ENCODE data around the gene CENPT.
A peak's percentile ranks its signal among the peaks of the same experiment; 100 is the strongest.

The CENPT gene

GRCh38 chr16:67806428-67807147 is 40.9 kb downstream of the CENPT start, which contains the start of the genes RANBP10 and TSNAXIP1:
Gene RANBP10 (minus strand): TSS chr16:67806560. CDS start chr16:67806536, 24 bp downstream.
Gene TSNAXIP1 (plus strand): TSS chr16:67806889. CDS start chr16:67807150, 261 bp downstream.
- peak; percentile 95 for DNase-seq (ENCODE audit: low spot score)

GRCh38 chr16:67805718-67806427 is 41.6 kb downstream of the CENPT start:
- DNase-seq (ENCODE audit: low spot score): no peak

GRCh38 chr16:67804853-67805542 is 42.5 kb downstream of the CENPT start:
- DNase-seq (ENCODE audit: low spot score): no peak

GRCh38 chr16:67803894-67804293 is 43.6 kb downstream of the CENPT start:
- DNase-seq (ENCODE audit: low spot score): peak; percentile 65

- peak; percentile 72 for DNase-seq (ENCODE audit: low spot score)
Observed at GRCh38 chr16:67801883-67802282, 45.6 kb downstream of the CENPT start.

GRCh38 chr16:67801241-67801640 is 46.3 kb downstream of the CENPT start:
- DNase-seq (ENCODE audit: low spot score): no peak

GRCh38 chr16:67800338-67800926 is 47.1 kb downstream of the CENPT start:
- no peak for DNase-seq (ENCODE audit: low spot score)

- no peak for DNase-seq (ENCODE audit: low spot score)
Observed at GRCh38 chr16:67796099-67796718, 51.3 kb downstream of the CENPT start.

- no peak for DNase-seq (ENCODE audit: low spot score)
Observed at GRCh38 chr16:67790071-67790470, 57.4 kb downstream of the CENPT start.

- DNase-seq (ENCODE audit: low spot score): no peak
Observed at GRCh38 chr16:67786491-67786890, 61.0 kb downstream of the CENPT start.

GRCh38 chr16:67783353-67783725 is 64.2 kb downstream of the CENPT start:
- DNase-seq (ENCODE audit: low spot score): no peak

GRCh38 chr16:67782567-67783352 is 64.7 kb downstream of the CENPT start:
- DNase-seq (ENCODE audit: low spot score): no peak

GRCh38 chr16:67781565-67781921 is 66.0 kb downstream of the CENPT start:
- no peak for DNase-seq (ENCODE audit: low spot score)

- DNase-seq (ENCODE audit: low spot score): no peak
Observed at GRCh38 chr16:67780847-67781564, 66.5 kb downstream of the CENPT start.

- no peak for DNase-seq (ENCODE audit: low spot score)
Observed at GRCh38 chr16:67779256-67780014, 68.1 kb downstream of the CENPT start.

Data from germinal center (tissue), 1 donor.